Measurements from ENCODE around the gene RPL36. TPM values are rescaled to one million over a fixed set of nuclear protein-coding genes. Genes with fewer than 3 reads are reported as not detected.

Gene RPL36
- total RNA-seq, 1 experiment from 2014 or later, result 1,504 TPM

GRCh38 chr19:5697890-5698634 is 8.0 kb downstream of the RPL36 start:
- Histone ChIP-seq H3K4me1 (ENCODE audit: control insufficient read depth in 1 of 2, insufficient read depth in 2 of 2, low read length in 2 of 2) (peaks cover 0 to 4% of the 10 kb centered on the region in 2 experiments; a peak in 1 of 4 replicates), H3K9ac (ENCODE audit: low read length) (no peak overlapping the region), H3K4me2 (ENCODE audit: low read length) (no peak overlapping the region), H3K4me3 (replicated peaks in 1 of 2; ENCODE audit: low read depth in 1 of 2, low read length in 2 of 2) (no peak overlapping the region), H2AFZ (ENCODE audit: low read depth, low read length, poor library complexity, severe bottlenecking) (no peak overlapping the region), H3K9me2 (ENCODE audit: insufficient read depth) (no peaks in the 10 kb centered on the region), H3K79me2 (ENCODE audit: insufficient read depth, low read length) (peaks cover 32% of the 10 kb centered on the region), H3K36me3 (ENCODE audit: control insufficient read depth in 1 of 2, insufficient read depth in 2 of 2, low read length in 2 of 2) (peaks cover 14 to 47% of the 10 kb centered on the region in 2 experiments; a peak in 3 of 4 replicates), H3K9me3 (ENCODE audit: control insufficient read depth in 1 of 2, insufficient read depth in 1 of 2, low read depth in 1 of 2, low read length in 2 of 2) (no peaks in the 10 kb centered on the region), H3K27ac (ENCODE audit: low read depth, low read length) (no peak overlapping the region), H3K27me3 (ENCODE audit: insufficient read depth, low read length) (no peaks in the 10 kb centered on the region), H4K20me1 (ENCODE audit: insufficient read depth) (peaks cover 1% of the 10 kb centered on the region; the same call in 1 of the 2 replicates)
- RAD21 ChIA-PET (ENCODE audit: low non-redundant PET in 1 of 2, low total read pairs in 2 of 2, uncharacterized antibody in 2 of 2, unreplicated experiment in 2 of 2), result no interaction called here
- DNase-seq (ENCODE audit: low read depth, low spot score) (no peak), ATAC-seq (no peak)
- CTCF ChIA-PET, result interaction anchor here (2.2 kb wide), 1 partner anchor 8 kb away, joined by 8 read pairs; no protein-coding TSS in a partner anchor
- POLR2A ChIA-PET, result interaction anchor here (0.6 kb wide), 1 partner anchor 595 kb away, joined by 3 read pairs; no protein-coding TSS in a partner anchor
- TF ChIP-seq FOSL1 (IDR thresholded peaks at IDR 0.05; ENCODE audit: low read depth) (no peak), ZFX (IDR thresholded peaks at IDR 0.05) (no peak), ELF1 (IDR thresholded peaks at IDR 0.05; ENCODE audit: borderline replicate concordance, low read depth) (no peak), EZH2 (IDR thresholded peaks at IDR 0.05) (no peak), POLR2A (IDR thresholded peaks at IDR 0.05; ENCODE audit: borderline replicate concordance, extremely low read depth, insufficient read depth, insufficient read length) (no peak), JUND (IDR thresholded peaks at IDR 0.05) (no peak), ZNF274 (IDR thresholded peaks at IDR 0.05; ENCODE audit: low read depth, low read length) (no peak), CBX3 (IDR thresholded peaks at IDR 0.05; ENCODE audit: low read depth) (no peak), EZH2phosphoT487 (IDR thresholded peaks at IDR 0.05; ENCODE audit: borderline replicate concordance) (no peak), TCF7L2 (IDR thresholded peaks at IDR 0.05; ENCODE audit: borderline replicate concordance, extremely low read depth, insufficient read depth, insufficient read length) (no peak)
- TF ChIP-seq, protein P1, sequence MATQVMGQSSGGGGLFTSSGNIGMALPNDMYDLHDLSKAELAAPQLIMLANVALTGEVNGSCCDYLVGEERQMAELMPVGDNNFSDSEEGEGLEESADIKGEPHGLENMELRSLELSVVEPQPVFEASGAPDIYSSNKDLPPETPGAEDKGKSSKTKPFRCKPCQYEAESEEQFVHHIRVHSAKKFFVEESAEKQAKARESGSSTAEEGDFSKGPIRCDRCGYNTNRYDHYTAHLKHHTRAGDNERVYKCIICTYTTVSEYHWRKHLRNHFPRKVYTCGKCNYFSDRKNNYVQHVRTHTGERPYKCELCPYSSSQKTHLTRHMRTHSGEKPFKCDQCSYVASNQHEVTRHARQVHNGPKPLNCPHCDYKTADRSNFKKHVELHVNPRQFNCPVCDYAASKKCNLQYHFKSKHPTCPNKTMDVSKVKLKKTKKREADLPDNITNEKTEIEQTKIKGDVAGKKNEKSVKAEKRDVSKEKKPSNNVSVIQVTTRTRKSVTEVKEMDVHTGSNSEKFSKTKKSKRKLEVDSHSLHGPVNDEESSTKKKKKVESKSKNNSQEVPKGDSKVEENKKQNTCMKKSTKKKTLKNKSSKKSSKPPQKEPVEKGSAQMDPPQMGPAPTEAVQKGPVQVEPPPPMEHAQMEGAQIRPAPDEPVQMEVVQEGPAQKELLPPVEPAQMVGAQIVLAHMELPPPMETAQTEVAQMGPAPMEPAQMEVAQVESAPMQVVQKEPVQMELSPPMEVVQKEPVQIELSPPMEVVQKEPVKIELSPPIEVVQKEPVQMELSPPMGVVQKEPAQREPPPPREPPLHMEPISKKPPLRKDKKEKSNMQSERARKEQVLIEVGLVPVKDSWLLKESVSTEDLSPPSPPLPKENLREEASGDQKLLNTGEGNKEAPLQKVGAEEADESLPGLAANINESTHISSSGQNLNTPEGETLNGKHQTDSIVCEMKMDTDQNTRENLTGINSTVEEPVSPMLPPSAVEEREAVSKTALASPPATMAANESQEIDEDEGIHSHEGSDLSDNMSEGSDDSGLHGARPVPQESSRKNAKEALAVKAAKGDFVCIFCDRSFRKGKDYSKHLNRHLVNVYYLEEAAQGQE (IDR thresholded peaks at IDR 0.05; ENCODE audit: low read depth), result no peak
- TF ChIP-seq, protein P2, sequence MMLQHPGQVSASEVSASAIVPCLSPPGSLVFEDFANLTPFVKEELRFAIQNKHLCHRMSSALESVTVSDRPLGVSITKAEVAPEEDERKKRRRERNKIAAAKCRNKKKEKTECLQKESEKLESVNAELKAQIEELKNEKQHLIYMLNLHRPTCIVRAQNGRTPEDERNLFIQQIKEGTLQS (IDR thresholded peaks at IDR 0.05), result no peak
- intact Hi-C loops (cut with micrococcal nuclease), result no loop called here
- no TSS peak for BruUV-seq (replicated peaks)

Data from HCT116 (cell line).